GM19463 (cell line): Measurements from ENCODE around the gene ABHD17A.

Experiments
- ATAC-seq: cut with Tn5 transposase; IDR thresholded peaks from one replicate; pipeline ENCODE4 v1.9.1; 2021; ENCODE audit warnings: mild to moderate bottlenecking, moderate library complexity; ENCODE audit not compliant: unreplicated experiment

Gene ABHD17A

DNA sequence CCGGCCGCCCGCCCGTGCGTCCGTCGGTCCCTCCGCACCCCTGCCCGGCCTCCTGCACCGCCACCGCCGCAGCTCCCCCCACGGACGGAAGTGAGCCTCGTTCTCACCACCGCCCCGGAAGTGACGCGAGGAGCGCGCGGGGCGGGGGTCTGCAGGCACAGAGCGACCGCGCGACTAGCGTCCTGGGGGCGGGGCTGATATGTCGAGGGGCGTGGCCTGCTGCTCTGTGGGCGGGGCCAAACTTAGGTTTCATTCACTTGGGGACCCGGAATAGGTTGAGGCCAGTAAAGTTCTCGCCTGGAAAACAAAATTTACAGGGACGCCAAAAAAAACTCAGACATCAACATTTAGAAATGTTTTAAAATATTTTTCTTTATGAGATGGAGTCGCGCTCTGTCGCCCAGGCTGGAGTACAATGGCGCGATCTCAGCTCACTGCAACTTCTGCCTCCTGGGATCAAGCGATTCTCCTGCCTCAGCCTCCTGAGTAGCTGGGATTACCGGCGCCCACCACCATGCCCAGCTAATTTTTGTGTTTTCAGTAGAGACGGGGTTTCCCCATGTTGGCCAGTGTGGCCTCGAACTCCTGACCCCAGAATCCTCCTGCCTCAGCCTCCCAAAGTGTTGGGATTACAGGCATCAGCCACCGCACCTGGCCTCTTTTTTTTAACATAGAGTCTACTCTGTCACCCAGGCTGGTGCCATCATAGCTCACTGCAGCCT lies at the start of gene ABHD17A:
Gene ABHD17A (minus strand): TSS at position 99 of the 722 bp plus-strand sequence. CDS start 3,930 bp downstream, outside the sequence.
- peak; percentile 93 for ATAC-seq

DNA sequence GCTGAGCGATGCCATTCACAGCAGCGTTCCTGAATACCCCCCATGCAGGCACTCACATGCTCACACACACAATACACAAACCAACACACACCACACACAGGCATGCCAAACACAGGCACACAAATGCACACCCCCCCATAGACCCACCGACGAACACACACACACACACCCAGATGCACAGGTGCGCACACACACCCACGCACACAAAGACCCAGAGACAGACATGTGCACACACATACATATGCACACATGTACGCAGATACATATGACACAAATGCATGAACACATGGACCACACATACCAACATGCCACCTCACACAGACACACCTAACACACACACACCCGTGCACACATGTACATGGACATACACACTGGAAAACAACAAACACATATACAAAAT lies 48.6 kb upstream of the ABHD17A start:
- no peak for ATAC-seq

DNA sequence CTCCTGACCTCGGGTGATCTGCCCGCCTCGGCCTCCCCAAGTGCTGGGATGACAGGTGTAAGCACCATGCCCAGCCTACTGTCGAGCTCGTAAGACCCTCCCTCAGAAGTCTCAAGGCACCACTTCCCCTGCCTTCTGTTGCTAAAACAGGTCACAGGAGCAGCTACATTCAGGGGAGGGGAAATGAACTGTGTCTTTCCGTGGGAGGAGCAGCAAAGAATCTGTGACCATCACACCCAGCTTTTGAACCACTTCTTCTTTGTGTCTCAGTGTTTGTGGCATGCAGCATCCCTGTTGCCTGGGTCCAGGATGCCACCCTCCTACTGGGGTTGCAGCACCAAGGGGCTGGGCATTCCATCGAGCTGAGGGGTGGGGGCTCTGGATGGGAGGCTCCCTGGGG lies 47.9 kb upstream of the ABHD17A start:
- no peak for ATAC-seq

DNA sequence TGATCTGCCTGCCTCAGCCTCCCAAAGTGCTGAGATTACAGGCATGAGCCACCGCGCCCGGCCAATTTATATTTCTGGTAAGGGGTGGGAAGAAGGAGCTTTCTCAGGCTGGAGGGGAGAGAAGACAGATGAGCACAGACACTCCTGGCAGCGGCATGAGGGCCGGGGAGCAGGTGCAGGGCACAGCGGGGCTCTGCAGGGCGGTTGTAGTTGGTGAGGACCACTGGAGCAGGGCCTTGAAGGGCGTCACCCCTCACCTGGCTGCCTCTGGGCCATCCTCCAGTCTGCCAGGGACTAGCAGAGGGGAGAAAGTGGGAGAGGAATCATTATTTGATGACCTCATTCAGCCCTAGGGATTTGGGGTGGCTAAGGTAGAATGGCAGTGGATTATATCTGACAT lies 47.1 kb upstream of the ABHD17A start:
- ATAC-seq: no peak

DNA sequence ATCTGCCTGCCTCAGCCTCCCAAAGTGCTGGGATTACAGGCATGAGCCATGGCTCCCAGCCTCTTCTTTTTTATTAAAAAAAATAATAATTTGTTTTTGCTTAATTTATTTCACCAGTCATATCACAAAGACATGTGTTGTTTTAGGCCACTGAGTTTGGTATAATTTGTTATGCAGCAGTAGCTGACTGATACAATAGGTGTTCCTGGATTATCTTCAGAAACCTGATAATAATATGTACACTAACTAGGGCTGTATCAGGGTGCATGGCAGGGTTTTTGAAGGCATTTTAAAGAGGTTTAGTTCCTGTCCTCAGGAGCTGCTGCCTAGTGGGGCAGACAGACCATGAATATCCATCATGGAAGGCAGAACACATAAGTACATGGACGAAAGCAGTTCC lies 46.1 kb upstream of the ABHD17A start:
- no peak for ATAC-seq

DNA sequence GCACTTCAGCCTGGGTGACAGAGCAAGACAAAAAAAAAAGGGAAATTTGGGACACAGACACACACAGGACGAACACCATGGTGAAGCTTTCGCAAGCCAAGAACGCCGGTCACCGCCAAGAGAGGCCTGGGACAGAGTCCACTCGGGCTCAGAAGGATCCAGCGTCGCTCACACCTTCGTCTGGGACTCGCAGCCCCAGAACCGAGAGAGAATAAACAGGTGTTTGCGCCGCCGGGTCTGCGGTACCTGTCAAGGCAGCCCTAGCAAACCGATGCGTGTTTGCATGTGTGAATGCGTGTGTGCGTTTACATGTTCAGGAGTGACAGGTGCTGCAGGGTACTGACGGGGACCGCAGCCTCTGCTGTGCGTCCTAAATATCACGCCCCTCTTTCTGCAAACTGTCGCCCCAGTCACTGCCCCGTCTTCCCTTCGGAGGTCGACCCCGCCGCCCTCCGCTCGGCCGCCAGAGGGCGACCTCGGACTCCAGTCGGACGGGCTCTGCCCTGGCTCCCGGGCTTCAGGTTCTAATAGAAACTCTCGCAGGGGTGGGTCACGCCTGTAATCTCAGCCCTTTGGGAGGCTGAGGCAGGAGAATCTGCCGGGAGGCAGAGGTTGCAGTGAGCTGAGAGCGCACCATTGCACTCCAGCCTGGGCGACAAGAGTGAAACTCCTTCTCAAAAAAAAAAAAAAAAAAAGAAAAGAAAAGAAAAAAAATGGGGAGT lies 43.9 kb upstream of the ABHD17A start:
- ATAC-seq: no peak

DNA sequence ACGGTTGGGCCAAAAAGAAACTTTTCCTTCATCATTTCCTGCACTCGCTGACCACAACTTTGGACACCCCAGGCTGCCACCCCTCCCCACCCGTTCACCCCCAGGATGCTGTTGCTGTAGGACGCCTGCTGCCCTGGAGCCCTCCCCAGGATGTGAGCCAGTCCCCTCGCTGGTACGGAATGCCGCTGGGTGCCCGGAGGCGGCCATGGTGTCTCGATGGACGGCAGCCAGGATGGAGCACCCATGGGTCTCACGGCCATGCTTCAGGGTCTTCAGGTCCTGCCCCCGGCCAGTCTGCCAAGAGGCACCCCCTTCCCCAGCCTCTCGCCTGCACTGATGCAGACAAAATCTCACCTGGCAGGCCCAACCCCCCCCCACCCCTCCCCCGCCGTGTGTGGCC lies 40.2 kb upstream of the ABHD17A start:
- ATAC-seq: no peak

DNA sequence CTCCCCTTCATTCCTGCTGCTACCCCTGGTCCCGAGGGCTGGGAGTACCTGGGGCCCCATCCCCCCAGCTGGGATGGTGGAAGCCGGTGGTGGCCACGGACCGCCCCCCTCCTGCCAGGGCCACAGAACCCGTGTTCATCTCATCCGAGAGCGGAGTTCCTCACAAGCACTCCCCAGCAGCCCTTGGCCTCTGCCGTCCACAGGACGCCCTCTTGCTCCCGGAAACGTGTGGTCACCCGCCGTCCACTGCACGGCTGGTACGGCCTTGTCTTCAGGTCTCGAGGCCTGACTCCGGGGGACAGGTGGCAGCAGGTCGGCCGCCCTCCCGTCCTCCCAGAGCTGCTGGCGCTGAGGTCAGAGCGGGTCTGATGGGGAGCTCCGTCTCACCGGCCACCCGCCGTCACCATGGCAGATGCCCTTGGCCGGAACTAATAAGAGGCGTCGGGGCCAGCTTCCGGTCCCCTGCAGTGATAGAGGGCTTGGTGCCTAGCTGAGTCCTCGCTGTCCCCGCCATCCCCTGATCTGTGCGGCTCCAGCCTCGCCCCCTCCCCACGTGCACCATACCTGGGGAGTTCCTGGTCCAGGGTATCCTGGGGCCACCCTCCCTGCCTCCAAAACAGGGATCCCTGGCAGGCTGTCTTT lies 39.1 kb upstream of the ABHD17A start:
- no peak for ATAC-seq

DNA sequence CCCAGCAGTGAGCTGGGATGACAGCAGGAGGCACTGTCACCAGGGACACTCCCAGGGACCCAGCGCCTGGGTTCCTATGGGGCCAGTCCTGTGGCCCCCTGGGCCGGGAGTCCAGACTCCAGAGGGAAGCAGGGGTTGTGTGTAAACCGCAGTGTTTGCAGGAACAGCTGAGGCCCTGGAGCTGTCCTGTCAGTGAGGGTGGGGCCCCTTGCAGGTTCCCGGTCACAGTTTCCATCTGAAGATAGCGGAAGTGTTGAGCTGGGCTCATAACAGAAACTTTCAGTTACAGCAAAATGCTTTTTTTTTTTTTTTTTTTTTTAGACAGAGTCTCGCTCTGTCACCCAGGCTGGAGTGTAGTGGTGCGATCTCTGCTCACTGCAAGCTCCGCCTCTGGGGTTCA lies 38.0 kb upstream of the ABHD17A start:
- no peak for ATAC-seq

DNA sequence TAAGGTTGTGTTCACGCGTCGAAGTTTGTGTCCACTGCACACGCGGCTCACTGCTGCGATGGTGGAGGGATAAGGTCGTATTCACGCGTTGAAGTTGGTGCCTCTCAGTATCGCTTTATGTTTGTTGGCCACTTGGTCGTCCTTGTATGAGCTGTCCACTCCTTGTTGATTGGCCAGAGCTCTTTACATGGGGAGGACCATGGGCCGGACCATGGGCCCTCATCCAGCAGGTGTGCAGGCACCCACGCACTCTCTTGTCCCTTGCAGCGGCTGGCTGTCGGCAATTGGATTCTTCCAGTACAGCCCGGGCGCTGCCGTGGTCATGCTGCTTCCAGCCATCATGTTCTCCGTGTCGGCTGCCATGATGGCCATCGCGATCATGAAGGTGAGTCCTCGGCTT lies 37.5 kb upstream of the ABHD17A start:
- ATAC-seq: no peak

DNA sequence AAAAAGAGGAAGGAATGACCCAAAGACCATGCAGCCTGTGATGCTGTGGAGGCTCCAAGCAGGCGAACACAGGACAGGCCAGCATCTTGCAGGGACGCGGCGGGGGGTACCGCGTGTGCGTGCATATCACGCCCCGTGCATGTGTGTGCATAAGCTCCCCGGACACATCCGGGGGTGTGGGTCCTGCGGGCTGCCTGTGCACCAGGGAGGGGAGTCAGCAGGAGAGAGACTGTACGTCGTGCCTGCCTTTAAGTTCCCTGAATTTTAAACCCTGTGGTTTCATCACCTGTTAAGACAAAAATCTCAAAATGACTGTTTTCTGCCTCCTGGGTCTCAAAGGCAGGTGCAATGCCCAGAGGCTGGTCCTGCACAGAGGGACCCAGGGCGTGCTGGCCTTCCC lies 36.5 kb upstream of the ABHD17A start:
- no peak for ATAC-seq

DNA sequence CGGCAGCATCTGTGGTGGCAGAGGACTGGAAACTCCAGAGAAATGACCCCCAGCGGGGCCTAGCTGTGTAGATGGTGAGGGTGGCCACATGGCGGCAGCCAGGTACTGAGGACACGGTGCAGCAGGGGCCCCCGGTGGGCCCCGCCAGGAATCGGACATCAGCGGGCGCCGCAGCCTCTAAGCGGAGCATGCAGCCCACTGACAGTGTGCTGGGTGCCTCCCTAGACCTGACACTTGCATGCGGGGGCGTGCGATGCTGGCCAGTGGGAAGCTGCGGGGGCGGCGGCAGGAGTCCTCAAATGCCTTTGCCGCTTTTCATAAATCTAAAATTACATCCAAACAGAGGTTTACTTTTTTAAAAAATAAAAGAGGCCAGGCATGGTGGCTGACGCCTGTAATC lies 36.0 kb upstream of the ABHD17A start:
- no peak for ATAC-seq

DNA sequence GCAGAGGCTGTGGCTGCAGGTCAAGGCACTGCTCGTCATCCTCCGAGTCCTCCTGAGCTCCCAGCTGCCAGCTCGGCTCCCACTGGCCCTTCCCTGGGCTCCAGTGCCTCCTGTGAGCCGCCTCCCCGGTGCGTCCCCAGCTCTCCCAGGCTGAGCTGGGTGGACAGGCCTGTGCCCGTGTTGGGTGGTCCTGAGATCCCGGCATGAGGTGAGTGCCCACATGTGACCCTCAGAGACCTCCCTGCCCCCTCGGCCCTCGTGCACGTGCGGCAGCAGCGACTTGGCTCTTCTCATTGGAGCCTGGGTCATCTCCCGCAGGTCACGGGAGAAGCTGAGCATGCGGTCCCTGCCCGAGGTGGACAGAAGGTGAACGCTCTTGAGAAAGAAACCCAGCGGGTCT lies 35.3 kb upstream of the ABHD17A start:
- ATAC-seq: no peak

DNA sequence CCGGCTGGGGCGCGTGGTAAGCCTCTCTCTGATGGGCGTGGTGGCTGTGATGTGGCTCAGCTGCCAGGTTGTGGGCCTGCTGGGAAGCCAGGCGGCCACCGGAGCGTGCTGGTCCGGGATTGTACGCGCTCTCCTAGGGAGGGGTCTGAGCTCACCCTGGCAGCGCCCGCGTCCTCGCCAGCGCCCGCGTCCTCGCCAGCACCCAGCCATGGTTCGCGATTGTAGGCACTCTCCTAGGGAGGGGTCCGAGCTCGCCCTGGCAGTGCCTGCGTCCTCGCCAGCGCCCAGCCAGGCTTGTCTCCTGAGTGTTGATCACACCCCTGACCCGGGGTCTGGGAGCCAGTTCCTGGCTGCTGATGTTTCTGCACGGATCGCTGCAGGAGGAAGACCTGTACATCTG lies 33.7 kb upstream of the ABHD17A start:
- no peak for ATAC-seq

DNA sequence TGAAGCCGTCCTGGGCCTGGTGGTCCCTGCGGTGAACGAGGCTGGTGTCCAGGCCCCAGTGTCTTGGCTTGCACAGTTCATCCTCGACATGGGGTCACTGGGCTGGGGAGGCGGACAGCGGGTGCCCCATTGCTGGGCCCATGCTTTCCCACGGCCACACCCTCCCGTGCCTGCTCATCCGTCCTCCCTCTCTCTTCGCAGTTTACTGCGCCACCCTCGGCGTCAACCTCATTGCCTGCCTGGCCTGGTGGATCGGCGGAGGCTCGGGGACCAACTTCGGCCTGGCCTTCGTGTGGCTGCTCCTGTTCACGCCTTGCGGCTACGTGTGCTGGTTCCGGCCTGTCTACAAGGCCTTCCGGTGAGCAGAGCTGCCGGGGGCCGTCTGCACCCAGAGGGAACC lies 32.6 kb upstream of the ABHD17A start:
- no peak for ATAC-seq

DNA sequence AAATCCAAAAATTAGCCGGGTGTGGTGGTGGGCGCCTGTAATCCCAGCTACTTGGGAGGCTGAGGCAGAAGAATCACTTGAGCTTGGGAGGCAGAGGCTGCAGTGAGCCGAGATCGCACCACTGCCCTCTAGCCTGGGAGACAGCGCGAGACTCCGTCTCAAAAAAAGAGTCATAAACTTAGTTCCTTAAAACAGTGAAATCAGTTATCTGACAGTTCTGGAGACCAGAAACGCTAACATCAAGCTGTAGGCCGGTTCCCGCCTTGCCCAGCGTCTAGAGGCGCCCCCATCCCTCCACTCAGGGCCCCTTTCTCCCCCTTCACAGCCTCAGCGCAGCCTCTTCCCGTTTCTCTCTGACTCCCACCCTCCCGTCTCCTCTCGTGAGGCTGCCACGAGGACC lies 31.9 kb upstream of the ABHD17A start:
- no peak for ATAC-seq

DNA sequence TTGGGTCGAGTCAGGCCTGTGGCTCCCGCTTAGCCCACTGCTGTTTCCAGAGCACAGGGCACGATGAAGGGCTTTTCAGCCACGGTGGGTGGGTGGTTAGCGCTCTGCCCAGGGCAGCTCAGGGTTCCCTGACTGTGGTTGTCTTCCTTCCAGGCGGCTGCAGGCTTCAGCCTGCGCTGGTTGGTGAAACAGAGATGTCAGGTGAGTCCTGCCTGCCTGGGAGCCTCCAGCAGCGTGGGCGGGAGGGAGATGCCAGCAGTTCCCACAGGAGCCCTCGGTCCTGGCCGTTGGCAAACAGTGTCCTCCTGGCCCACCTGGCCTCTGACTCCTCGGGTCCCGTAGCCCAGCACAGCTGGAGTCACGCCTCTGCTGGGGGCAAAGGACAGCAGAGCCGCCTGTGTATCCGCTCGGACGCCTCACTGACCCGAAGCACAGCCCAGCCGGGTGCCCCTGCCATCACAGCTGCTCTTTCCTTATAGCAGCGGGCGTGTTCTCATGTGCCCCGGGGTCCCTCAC lies 29.6 kb upstream of the ABHD17A start:
- ATAC-seq: no peak

DNA sequence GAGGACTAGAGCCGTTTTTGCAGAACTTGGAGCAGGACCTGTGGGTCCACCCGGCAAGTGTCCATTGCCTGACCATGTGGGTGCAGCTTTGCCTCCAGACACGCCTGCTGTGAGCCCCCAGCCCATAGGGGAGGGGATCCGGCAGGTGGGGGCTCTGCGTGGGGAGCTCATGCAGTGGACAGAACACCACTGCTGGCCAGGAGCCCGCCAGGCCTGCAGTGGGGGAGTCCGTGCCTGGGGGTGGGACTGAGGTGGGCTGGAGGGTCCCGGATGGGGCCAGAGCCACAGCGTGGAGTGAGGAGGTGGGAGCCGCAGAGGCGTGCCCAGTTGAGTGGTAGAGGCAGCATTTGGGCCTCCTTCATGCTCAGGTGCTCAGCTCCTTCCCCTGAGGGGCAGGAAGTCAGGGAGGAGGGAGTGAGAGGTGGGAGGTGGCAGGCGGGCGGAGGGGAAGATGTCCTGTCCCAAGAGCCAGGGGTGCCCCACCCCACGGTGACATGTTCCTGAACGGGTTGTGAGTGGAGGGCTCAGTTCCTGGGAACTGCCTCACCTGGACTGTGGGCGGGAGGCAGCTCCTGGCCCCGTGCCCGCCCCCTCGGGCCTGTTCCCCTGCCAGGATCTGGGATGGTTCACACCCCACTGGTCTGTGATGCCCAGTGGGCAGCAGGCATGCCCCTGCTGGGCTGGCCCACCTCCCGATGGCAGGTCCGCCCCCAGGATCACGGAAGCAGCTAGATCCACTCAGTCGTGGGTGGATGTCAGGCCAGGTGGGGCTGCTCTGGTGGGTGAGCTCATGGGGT lies 28.7 kb upstream of the ABHD17A start:
- no peak for ATAC-seq

DNA sequence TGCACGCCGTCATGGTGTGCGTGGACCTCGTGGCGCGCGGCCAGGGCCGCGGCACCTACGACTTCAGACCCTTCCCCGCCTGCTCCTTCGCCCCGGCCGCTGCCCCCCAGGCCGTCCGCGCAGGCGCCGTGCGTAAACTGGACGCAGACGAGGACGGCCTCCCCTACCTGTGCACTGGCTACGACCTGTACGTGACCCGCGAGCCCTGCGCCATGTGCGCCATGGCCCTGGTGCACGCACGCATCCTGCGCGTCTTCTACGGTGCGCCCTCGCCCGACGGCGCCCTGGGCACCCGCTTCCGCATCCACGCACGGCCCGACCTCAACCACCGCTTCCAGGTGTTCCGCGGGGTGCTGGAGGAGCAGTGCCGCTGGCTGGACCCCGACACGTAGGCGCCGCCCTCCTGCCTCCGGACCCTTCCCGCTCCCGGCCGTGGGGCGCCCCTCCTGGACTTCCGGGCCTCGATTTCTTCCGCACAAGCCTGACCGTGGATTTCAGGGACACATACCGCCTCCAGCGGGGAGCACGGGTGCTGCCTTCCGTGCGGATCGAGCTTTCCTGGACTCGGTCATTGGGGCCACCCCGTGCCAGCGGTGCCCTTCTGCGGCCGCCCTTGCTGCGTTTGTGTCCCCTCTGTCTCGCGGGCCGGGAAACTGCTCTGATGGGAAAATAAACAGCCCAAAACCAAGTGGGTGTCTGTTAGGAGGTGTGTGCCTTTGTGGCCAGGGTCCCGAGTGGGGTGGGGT lies 27.6 kb upstream of the ABHD17A start:
- ATAC-seq: no peak

DNA sequence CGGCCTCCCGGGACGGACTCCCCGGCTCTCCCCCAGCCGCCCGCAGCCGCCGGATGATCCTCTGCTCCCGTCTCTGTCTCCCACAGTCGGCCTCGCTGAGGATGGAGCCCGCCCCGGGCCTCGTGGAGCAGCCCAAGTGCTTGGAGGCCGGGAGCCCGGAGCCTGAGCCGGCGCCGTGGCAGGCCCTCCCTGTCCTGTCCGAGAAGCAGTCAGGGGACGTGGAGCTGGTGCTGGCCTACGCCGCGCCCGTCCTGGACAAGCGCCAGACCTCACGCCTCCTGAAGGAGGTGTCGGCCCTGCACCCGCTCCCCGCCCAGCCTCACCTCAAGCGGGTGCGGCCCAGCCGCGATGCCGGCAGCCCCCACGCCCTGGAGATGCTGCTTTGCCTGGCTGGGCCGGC lies 26.7 kb upstream of the ABHD17A start:
- no peak for ATAC-seq
